Measurements from ENCODE around the gene HUS1B. TPM values are rescaled to one million over a fixed set of nuclear protein-coding genes. Genes with fewer than 3 reads are reported as not detected.

The HUS1B gene
- total RNA-seq, 2 experiments from 2014 or later: 0.42 to 0.87 TPM

DNA sequence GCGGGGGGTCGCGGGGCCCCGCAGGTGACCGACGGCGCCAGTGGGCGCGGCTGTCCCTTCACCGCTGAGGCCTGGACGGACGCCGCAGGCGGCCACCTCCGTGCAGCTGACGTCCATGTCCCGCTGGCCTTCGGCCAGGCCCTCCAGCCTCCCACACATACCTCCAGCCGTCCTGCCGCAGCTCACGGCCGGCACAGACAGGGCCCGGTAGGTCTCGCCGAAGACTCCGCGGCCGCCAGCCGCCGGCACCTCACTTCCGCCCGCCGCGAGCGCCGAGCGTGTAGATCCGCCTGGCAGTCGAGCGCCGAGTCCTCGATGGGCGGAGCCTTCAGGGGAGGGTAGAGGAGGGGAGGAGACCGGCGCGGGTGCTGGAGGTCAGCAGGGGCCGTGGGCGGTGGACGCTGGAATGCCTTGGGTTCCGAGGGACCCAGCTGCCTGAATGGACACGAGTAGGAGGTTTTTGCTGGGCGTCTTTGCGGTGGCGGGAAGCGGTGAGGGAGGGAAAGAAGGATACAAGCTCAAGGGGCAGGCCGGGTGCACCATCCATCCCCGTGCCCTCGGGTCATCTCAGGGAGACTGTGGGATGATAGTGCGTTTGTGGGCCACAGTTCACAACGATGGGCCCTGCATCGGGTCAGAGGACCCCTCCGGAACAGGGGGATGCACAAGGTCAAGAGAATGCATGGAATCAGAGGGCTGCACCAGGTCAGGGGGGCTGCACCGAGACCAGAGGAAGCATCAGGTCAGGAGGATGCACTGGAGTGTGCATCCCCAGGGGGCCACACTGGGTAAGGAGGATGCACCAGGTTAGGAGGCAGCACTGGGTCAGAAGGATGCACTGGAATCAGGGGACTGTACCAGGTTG lies 36.2 kb upstream of the HUS1B start, which contains the start of gene EXOC2:
EXOC2 (minus strand) TSS at position 282 of the 865 bp plus-strand sequence. CDS start 55,321 bp downstream, outside the sequence.
- H3K36me3 Mint-ChIP-seq (ENCODE audit: low read depth): peaks cover 7% of the 10 kb centered on the region
- H3K4me1 Mint-ChIP-seq: peaks cover 26% of the 10 kb centered on the region
- peak within 1 kb of the TSS; percentile 91 for H3K4me3 Mint-ChIP-seq
- no peaks in the 10 kb centered on the region for H3K27me3 Mint-ChIP-seq
- peak; percentile 84 for ATAC-seq
- no peaks in the 10 kb centered on the region for H3K9me3 Mint-ChIP-seq (ENCODE audit: low read depth)
- ChIA-PET POLR2A (interaction anchor here (0.5 to 1.0 kb wide), 4 partner anchors 13 to 294 kb away, joined by 3 to 4 read pairs (median 3); no protein-coding TSS in a partner anchor), CTCF (interaction anchor here (1.3 to 1.5 kb wide), 3 partner anchors 18 to 29 kb away, joined by 3 to 4 read pairs (median 4); no protein-coding TSS in a partner anchor)
- H3K27ac Mint-ChIP-seq: peak within 1 kb of the TSS; percentile 92
- intact Hi-C loops (cut with DNase I, micrococcal nuclease): loop anchor here (1.0 to 5.0 kb wide), 7 partner anchors 9 to 401 kb away; partner anchors contain the start of genes DUSP22 (in 1 of the 2) and HUS1B (in 1 of the 2)
- peak; percentile 91 for DNase-seq

DNA sequence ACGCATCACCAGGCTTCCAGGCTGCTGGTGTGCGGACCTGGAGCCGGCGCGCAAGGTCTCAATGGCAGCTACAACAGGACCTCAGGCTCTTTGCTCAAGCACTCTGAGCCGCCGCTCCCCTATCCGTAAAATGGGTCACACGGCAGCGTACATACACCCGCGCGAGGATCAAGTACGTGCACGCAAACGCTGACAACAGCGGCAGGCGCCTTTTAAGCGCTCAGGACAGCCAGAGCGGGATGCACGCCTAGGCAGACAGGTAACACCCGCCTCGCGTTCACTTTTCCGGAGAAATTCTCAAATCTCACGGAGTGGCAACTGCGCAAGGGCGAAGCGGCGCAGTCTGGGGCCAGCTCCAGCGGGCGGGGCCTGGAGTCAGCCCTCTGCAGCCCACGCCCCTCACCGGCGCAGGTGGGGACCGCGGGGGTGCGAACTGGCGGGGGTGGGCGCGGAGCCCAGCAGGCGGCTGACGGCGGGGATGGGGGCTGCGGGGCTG lies 35.5 kb upstream of the HUS1B start:
- intact Hi-C loops (cut with DNase I, micrococcal nuclease): loop anchor here (1.0 to 5.0 kb wide), 6 partner anchors 8 to 400 kb away; partner anchors contain the start of genes DUSP22 (in 1 of the 2) and HUS1B (in 1 of the 2)
- POLR2A ChIA-PET: interaction anchor here (1.0 kb wide), 1 partner anchor 19 kb away, joined by 4 read pairs; no protein-coding TSS in a partner anchor
- Mint-ChIP-seq H3K4me3 (peak overlapping the region; percentile 91), H3K27me3 (no peaks in the 10 kb centered on the region), H3K9me3 (ENCODE audit: low read depth) (no peaks in the 10 kb centered on the region), H3K27ac (peak overlapping the region; percentile 92), H3K36me3 (ENCODE audit: low read depth) (peaks cover 7% of the 10 kb centered on the region), H3K4me1 (peaks cover 26% of the 10 kb centered on the region)
- DNase-seq: peak; percentile 87
- CTCF ChIA-PET: interaction anchor here (1.3 to 1.5 kb wide), 2 partner anchors 19 to 30 kb away, joined by 3 to 4 read pairs; no protein-coding TSS in a partner anchor
- ATAC-seq: peak; percentile 88

DNA sequence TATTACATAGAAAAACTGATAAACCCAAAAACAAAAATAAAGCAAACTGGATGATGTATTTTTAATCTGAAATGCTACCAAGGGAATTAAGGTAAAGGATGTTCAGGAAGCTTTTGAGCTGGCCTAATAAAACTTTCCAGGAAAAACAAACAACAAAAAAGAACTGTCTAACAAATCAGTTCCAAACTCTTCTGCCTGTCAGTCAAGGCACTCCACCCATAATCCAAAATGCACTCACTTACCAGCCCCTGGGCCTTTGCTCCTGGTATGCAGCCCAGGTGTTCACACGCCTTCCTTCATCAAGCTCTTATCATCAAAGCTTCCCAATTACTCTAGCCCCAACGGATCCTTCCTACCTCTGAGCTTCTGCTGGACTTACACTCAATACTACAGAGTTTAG lies 32.3 kb upstream of the HUS1B start:
- Mint-ChIP-seq H3K4me1 (peaks cover 41% of the 10 kb centered on the region), H3K4me3 (no peak overlapping the region), H3K9me3 (ENCODE audit: low read depth) (no peaks in the 10 kb centered on the region), H3K36me3 (ENCODE audit: low read depth) (peaks cover 13% of the 10 kb centered on the region), H3K27me3 (no peaks in the 10 kb centered on the region), H3K27ac (peak overlapping the region; percentile 10)
- ATAC-seq (no peak), DNase-seq (no peak)
- POLR2A ChIA-PET: interaction anchor here (0.6 kb wide), 1 partner anchor 79 kb away, joined by 3 read pairs; no protein-coding TSS in a partner anchor
- CTCF ChIA-PET: interaction anchor here (0.7 to 1.1 kb wide), 4 partner anchors 17 to 96 kb away, joined by 3 to 4 read pairs (median 3); no protein-coding TSS in a partner anchor
- intact Hi-C loops (cut with DNase I, micrococcal nuclease): loop anchor here (5.0 to 10.0 kb wide), 2 partner anchors 297 to 464 kb away; partner anchors contain the start of gene IRF4 (in 1 of the 2)

DNA sequence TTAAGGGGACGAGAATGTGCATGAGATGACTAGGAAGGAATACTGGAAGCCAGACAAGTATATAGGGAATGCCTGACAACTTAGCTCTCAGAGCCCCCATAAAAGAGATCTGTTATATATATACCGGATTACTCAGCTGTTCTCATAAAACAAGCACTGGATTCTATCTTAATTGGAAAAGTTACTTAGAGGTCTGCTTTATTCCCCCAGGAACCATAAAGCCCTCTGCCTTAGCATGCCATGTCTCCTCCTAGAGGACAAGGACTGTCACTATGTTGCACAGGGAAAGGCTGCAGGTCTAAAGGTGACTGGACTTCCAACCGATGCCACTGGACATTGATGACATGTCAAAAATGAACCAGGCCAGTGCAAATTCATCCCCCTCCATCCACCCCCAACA lies 29.6 kb upstream of the HUS1B start:
- H3K27me3 Mint-ChIP-seq: no peaks in the 10 kb centered on the region
- intact Hi-C loops (cut with DNase I, micrococcal nuclease): loop anchor here (5.0 to 10.0 kb wide), 2 partner anchors 294 to 462 kb away; partner anchors contain the start of gene IRF4 (in 1 of the 2)
- no peak for ATAC-seq
- H3K4me3 Mint-ChIP-seq: no peak overlapping the region
- H3K4me1 Mint-ChIP-seq: peaks cover 53% of the 10 kb centered on the region
- peaks cover 18% of the 10 kb centered on the region for H3K36me3 Mint-ChIP-seq (ENCODE audit: low read depth)
- H3K27ac Mint-ChIP-seq: no peak overlapping the region
- DNase-seq: no peak
- no peaks in the 10 kb centered on the region for H3K9me3 Mint-ChIP-seq (ENCODE audit: low read depth)
- ChIA-PET POLR2A (no interaction called here), CTCF (interaction anchor here (1.4 kb wide), 1 partner anchor 25 kb away, joined by 3 read pairs; no protein-coding TSS in a partner anchor)

DNA sequence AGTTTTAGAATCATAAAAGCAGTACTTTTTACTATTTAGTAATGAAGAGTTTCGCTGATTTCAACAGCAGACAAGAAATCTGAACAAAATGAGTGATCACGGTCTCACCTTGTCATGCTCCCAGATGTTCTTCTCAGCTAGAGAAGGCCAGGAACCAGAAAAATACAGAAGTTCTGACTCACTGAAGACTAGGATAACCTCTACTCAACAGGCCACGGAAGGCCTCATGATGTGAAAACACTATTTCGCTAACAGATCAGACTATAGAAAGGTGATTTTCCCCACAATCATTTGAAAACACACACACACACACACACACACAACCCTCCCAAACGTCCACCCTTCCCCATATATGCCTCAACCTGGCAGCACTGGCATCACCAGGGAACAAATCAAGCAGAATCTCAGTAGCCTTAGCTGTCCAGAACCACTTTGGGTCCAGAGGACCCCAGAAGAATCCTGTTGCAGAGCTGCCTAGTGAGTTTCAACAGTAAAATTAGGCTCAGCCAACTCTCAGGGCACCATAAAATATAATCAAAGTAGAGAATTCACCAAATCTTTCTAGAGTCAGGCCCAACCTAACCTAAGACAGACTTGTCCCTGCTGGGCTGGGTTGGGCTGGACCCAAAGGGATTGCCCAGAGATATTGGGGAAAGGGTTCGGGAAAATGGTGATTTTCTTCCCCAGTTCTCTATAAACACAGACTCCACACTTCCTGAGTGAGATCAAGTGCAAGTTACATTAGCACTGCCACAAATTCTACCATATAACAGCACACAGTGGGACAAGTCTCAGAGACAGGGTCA lies 28.1 kb upstream of the HUS1B start:
- ATAC-seq: peak; percentile 99
- peak; percentile 63 for DNase-seq
- peak overlapping the region; percentile 89 for H3K27ac Mint-ChIP-seq
- POLR2A ChIA-PET: interaction anchor here (0.6 to 0.7 kb wide), 3 partner anchors 37 to 139 kb away, joined by 3 to 4 read pairs (median 3); no protein-coding TSS in a partner anchor
- H3K27me3 Mint-ChIP-seq: no peaks in the 10 kb centered on the region
- H3K4me1 Mint-ChIP-seq: peaks cover 51% of the 10 kb centered on the region
- peaks cover 16% of the 10 kb centered on the region for H3K36me3 Mint-ChIP-seq (ENCODE audit: low read depth)
- CTCF ChIA-PET: interaction anchor here (0.9 to 2.2 kb wide), 6 partner anchors 12 to 711 kb away, joined by 3 to 11 read pairs (median 4); no protein-coding TSS in a partner anchor
- H3K4me3 Mint-ChIP-seq: peak overlapping the region; percentile 7
- H3K9me3 Mint-ChIP-seq (ENCODE audit: low read depth): no peaks in the 10 kb centered on the region
- intact Hi-C loops (cut with DNase I, micrococcal nuclease): loop anchor here (1.0 to 10.0 kb wide), 8 partner anchors 7 to 496 kb away; partner anchors contain the start of gene IRF4 (in 1 of the 2)

DNA sequence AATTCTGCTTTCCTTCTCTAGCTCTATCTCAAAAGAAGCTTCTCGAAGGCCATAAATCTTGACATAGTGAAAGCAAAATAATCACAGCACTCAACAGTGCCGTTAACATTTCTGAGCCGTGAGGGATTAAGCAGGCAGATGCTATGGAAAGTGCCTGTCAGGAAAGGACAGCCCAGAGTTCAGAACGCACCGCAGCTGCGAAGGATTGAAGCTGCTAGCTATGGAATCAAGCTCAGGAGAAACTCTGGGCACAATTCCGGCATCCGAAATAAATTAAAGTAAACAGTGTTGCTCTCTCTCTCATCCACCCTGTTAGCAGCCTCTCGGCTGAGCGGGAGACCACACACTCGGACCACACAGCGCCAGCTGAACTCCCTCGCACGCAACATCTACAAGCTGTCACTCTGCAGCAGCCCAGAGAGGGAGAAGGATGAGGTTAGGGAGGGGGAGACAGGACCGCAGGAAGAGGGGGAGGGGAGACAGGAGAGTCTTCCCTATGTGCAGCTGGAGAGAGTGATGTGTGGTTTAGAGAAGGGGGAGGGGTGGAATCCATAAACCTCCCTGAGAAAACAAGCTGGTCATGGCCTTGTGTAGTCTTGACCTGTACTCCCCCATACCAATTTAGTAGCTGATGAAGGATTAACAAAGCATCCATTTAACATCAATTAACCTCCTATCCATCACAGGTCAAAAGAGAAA lies 27.0 kb upstream of the HUS1B start:
- Mint-ChIP-seq H3K27ac (peak overlapping the region; percentile 61), H3K36me3 (ENCODE audit: low read depth) (peaks cover 20% of the 10 kb centered on the region), H3K9me3 (ENCODE audit: low read depth) (no peaks in the 10 kb centered on the region), H3K4me1 (peaks cover 53% of the 10 kb centered on the region), H3K4me3 (peak overlapping the region; percentile 38), H3K27me3 (no peaks in the 10 kb centered on the region)
- ChIA-PET CTCF (interaction anchor here (0.7 to 2.2 kb wide), 14 partner anchors 10 to 366 kb away, joined by 3 to 11 read pairs (median 4); no protein-coding TSS in a partner anchor), POLR2A (interaction anchor here (0.7 to 0.9 kb wide), 2 partner anchors 31 to 489 kb away, joined by 3 to 5 read pairs; no protein-coding TSS in a partner anchor)
- ATAC-seq (peak; percentile 7), DNase-seq (peak; percentile 46)
- intact Hi-C loops (cut with DNase I, micrococcal nuclease): loop anchor here (1.0 to 10.0 kb wide), 6 partner anchors 8 to 495 kb away; no protein-coding TSS in a partner anchor

DNA sequence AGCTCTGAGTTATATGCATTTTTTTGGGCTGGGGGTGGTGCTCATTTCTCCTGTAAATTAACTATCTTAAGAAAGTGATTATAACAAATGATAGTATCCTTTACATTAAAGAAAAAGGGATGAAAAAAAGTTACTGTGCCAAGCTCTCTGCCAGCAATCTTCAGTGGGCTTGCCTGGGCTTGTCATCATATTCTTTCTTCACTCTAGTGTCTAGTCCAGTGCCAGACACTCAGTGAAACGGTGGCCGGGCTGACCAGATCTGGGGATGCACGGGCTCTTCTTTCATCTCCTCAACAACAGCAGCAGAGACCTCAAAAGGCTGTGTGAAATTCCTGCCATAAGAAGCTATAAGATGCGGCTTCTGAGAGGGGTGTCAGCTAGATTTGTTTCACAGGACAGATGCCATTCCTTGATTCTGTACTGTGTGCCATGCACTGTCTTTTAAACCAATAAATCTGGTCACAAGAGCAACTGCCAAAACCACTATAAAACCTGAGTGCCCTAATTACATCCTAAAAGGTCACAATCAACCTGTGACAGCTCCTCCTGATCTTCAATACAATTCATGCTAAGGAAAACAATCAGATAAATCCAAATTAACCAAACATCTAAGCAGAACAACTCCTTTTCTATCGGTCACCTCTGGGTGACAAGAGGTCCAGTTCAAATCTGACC lies 23.9 kb upstream of the HUS1B start:
- no peaks in the 10 kb centered on the region for H3K27me3 Mint-ChIP-seq
- peaks cover 53% of the 10 kb centered on the region for H3K4me1 Mint-ChIP-seq
- peaks cover 28% of the 10 kb centered on the region for H3K36me3 Mint-ChIP-seq (ENCODE audit: low read depth)
- no peak overlapping the region for H3K4me3 Mint-ChIP-seq
- intact Hi-C loops (cut with DNase I, micrococcal nuclease): loop anchor here (5.0 to 10.0 kb wide), 2 partner anchors 44 to 456 kb away; no protein-coding TSS in a partner anchor
- peak overlapping the region; percentile 17 for H3K27ac Mint-ChIP-seq
- ChIA-PET CTCF (interaction anchor here (1.0 to 1.2 kb wide), 4 partner anchors 9 to 50 kb away, joined by 3 to 6 read pairs (median 4); no protein-coding TSS in a partner anchor), POLR2A (interaction anchor here (0.6 kb wide), 1 partner anchor 282 kb away, joined by 3 read pairs; no protein-coding TSS in a partner anchor)
- ATAC-seq: no peak
- no peak for DNase-seq
- H3K9me3 Mint-ChIP-seq (ENCODE audit: low read depth): peaks cover 3% of the 10 kb centered on the region

DNA sequence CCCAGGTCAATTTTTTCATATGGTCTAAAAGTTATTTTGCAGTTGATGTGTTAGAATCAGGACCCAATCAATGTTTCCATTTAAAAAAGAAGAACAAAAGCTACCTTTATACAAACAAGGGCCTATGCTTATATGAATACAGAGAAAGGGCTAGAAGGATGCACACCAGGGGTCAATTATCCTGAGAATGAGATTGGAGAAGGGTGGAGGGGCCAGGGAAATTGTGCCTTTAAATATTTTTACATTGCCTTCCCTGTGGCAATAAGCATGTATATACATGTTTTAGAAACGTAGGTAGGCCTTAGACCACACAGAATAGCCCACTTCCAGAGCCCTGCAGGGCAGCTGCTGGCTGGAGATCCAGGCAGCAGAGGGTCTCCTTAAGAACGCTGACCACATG lies 23.4 kb upstream of the HUS1B start:
- no peak for ATAC-seq
- POLR2A ChIA-PET: interaction anchor here (0.6 kb wide), 2 partner anchors 38 to 281 kb away, joined by 3 to 4 read pairs; no protein-coding TSS in a partner anchor
- Mint-ChIP-seq H3K4me1 (peaks cover 49% of the 10 kb centered on the region), H3K9me3 (ENCODE audit: low read depth) (peaks cover 3% of the 10 kb centered on the region), H3K4me3 (no peak overlapping the region), H3K36me3 (ENCODE audit: low read depth) (peaks cover 24% of the 10 kb centered on the region), H3K27ac (no peak overlapping the region), H3K27me3 (no peaks in the 10 kb centered on the region)
- DNase-seq: no peak
- CTCF ChIA-PET: interaction anchor here (1.1 to 1.2 kb wide), 3 partner anchors 9 to 50 kb away, joined by 3 to 6 read pairs (median 3); no protein-coding TSS in a partner anchor
- intact Hi-C loops (cut with DNase I, micrococcal nuclease): loop anchor here (5.0 to 10.0 kb wide), 2 partner anchors 43 to 455 kb away; no protein-coding TSS in a partner anchor

DNA sequence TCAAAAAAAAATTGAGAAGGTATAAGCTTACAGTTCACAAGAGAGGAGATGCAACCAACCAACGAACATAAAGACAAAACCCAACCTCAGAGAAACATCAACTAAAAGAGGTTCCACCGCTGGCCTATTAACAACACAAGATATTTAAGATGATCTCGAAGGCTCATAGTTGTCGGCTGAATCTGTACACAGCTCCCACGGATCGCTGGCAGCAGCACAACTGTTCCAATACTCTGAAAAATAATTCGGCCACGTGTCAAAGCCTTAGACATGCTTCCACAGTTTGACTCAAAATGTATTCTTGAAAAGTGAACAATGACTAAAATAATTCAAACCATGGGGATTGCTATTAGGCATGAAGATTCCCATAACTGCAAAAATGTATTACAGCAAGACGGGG lies 22.4 kb upstream of the HUS1B start:
- no peak for ATAC-seq
- ChIA-PET POLR2A (no interaction called here), CTCF (interaction anchor here (0.6 to 1.9 kb wide), 4 partner anchors 49 to 719 kb away, joined by 3 to 5 read pairs (median 3); no protein-coding TSS in a partner anchor)
- Mint-ChIP-seq H3K36me3 (ENCODE audit: low read depth) (peaks cover 24% of the 10 kb centered on the region), H3K27ac (no peak overlapping the region), H3K4me1 (peaks cover 53% of the 10 kb centered on the region), H3K9me3 (ENCODE audit: low read depth) (peaks cover 3% of the 10 kb centered on the region), H3K4me3 (no peak overlapping the region), H3K27me3 (no peaks in the 10 kb centered on the region)
- intact Hi-C loops (cut with DNase I, micrococcal nuclease): no loop called here
- no peak for DNase-seq
